GM21737 (cell line): ENCODE measurements around the gene ZNF850.
"Not testable (repeated sequence)": the region's sequence is repeated elsewhere in the genome, so short reads cannot be mapped to it uniquely, and the experiment has no call there.

ENCODE experiments used
- ATAC-seq: cut with Tn5 transposase; IDR thresholded peaks from one replicate; pipeline ENCODE4 v1.9.1; 2021; ENCODE audit warnings: mild to moderate bottlenecking, moderate library complexity; ENCODE audit not compliant: unreplicated experiment

Gene ZNF850

DNA sequence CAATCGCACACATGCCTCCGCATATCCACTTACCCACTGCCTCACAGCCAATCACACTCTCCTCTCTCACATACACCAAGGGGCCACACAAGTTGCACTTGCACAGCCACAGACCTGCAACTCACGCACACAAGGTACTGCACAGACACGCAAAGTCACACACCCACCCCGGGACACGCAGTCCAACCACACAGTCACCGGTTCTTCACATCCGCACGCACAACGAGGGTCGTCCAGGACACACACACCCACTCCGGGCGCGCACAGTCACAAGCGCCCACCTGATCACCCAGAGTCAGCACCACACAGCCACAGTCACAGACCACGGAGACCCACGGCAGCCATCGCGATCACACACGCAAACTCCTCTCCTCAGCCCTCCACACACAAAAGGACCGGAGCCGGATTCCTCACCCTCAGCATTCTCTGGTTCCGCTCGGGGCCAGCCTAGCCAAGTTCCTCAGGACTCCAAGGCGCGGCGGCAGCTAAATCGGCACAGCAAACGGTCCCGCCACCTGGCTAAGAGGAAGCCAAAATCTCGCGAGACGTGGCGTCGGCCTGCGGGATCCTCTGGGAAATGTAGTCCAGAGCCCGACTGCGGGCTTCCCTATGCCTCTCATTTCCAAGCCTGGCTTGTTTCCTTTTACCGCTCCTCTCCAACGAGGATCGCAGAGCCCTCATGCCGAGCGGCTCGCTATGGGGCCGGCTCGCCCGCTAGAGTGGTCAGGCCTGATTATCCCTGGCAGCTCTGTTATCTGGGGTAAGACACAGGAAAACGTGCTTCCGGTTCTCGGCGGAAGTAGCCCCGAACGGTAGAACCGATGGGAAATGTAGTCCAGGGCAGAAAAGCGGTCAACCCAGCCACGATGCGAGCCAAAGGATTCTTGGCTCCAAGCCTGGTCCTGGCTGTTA lies at the start of gene ZNF850:
Gene ZNF850, minus strand, starts transcription at position 497 of the 912 bp plus-strand sequence. CDS start 10,201 bp downstream, outside the sequence.
- peak; percentile 90 for ATAC-seq

DNA sequence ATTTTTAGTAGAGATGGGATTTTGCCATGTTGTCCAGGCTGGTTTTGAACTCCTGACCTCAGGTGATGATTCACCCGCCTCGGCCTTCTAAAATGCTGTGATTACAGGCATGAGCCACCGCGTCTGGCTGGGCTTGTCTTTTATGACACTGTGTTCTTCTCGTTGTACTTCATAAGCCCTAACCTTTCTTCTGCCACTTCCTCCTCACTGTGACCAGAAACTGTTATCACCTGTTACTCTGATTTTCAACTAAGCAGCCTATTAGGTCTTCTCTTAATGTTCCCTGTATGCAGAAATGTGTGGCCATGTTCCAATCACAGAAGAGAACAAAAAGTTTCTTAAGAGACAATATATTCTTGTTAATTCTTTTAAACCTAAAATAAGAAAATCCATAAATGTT lies 49.2 kb upstream of the ZNF850 start:
- ATAC-seq: no peak

DNA sequence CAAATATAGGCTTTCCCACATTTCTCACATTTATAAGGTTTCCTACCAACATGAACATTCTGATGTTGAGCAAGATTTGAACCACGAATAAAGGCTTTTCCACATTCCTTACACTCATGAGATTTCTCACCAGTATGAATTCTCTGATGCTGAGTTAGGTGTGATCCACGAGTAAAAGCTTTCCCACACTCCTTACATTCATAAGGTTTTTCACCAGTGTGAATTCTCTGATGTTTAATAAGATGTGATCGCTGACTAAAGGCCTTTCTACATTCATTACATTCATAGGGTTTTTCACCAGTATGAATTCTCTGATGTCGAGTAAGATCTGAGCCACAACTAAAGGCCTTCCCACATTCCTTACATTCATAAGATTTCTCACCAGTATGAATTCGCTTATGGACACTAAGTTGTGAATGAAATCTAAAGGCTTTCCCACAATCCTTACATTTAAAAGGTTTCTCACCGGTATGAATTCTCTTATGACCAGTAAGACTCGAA lies 46.6 kb upstream of the ZNF850 start:
- no peak for ATAC-seq

GRCh38 chr19:36807029-36807428 lies 34.4 kb upstream of the ZNF850 start:
- ATAC-seq: no peak

DNA sequence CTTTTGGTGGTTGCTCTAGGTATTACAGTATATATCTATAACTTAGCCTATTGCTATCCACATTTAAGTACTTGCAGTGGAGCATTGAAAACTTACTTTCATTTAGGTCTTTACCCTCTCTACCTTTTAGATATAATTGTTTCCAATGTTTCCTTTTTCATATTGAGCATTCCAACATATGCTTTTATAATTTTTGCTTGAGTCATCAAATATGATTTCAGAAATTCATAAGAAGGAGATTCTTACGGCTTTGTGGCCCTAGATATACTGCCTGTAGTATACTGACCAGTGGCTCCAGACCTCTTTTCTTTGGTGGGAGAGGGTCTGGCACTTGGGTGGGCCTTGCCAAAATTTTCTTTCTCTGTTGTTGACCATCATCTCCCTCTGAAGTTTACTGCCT lies 32.8 kb upstream of the ZNF850 start:
- no peak for ATAC-seq

- ATAC-seq: no peak
Measured at GRCh38 chr19:36797786-36798108, 25.1 kb upstream of the ZNF850 start.

GRCh38 chr19:36796714-36796992 lies 24.0 kb upstream of the ZNF850 start:
- no peak for ATAC-seq

GRCh38 chr19:36791420-36792141 lies 19.0 kb upstream of the ZNF850 start:
- not testable (repeated sequence) for ATAC-seq

GRCh38 chr19:36775768-36776167 lies 3.2 kb upstream of the ZNF850 start:
- no peak for ATAC-seq

DNA sequence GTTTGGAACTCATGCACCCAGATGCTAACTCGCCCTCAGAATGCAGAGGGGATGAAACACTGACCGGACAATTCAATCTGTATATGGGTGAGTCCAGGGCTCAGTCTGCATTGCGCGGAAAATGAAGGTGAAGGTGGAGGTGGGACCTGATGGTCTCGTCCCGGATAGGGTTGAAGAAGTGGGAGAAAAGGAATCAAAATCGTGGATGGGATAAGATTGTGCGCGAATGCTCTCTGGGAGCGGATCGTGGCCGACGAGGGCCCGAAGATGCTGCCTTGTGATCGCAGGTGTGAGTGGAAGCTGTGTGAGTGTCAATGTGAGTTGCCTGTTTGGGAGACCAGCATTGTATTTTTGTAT lies 594 bp upstream of the ZNF850 start:
- ATAC-seq: no peak

- ATAC-seq: no peak
Measured at GRCh38 chr19:36771261-36772231, 1.1 kb downstream of the ZNF850 start.

DNA sequence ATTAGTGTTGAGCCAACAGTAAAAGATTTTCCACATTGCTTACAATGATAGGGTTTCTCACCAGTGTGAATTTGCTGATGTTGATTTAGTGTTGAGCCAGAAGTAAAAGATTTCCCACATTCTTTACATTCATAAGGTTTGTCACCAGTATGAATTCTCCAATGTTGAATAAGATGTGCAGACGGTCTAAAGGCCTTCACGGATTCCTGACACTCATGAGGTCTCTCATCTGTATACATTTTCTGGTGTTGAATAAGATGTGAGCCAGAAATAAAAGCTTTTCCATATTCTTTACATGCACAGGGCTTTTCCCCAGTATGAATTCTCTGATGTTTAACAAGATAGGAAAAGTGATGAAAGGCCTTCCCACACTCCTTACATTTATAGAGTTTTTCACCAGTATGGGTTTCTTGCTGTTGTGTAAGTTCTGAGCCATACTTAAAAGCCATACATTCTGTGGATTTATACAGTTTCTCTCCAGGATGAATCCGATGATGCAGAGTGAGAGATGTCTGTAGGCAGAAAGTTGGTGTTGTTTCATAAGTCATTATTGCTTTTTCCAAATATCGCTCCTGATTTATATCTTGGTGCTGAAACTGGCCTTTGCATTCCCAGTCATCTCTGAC lies 22.4 kb downstream of the ZNF850 start:
- no peak for ATAC-seq

GRCh38 chr19:36749613-36750012 lies 23.0 kb downstream of the ZNF850 start:
- not testable (repeated sequence) for ATAC-seq

GRCh38 chr19:36748431-36749275 lies 24.0 kb downstream of the ZNF850 start:
- ATAC-seq: no peak

DNA sequence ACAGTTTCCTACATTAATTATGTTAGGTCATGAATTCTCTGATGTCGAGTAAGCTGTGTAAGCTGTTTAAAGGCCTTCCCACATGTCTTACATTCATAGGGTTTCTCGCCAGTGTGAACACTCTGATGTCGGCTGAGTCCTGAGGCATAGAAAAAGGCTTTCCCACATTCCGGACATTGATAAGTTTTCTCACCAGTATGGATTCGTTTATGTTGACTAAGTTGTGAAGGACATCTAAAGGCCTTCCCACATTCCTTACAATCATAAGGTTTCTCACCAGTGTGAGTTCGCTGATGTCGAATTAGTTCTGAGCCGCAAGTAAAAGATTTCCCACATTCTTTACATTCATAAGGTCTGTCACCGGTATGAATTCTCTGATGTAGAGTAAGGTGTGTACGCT lies 24.9 kb downstream of the ZNF850 start:
- no peak for ATAC-seq

DNA sequence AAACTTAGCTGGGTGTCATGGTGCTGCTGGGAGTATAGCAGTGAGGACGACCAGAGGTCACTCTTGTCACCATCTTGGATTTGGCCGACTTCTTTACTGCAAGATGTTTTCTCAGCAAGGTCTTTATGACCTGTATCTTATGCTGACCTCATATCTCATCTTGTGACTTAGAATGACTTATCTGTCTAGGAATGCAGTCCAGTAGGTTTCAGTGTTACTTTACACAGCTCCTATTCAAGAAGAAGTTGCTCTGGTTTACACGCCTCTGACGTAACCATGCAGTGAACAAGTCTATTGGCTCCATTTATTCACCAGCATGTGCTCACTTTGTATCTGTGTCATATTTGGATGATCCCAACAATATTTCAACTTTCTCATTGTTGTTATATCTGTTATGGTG lies 26.7 kb downstream of the ZNF850 start:
- ATAC-seq: no peak

GRCh38 chr19:36736166-36736565 lies 36.4 kb downstream of the ZNF850 start:
- ATAC-seq: not testable (repeated sequence)

- no peak for ATAC-seq
Measured at GRCh38 chr19:36719687-36720556, 52.7 kb downstream of the ZNF850 start.

DNA sequence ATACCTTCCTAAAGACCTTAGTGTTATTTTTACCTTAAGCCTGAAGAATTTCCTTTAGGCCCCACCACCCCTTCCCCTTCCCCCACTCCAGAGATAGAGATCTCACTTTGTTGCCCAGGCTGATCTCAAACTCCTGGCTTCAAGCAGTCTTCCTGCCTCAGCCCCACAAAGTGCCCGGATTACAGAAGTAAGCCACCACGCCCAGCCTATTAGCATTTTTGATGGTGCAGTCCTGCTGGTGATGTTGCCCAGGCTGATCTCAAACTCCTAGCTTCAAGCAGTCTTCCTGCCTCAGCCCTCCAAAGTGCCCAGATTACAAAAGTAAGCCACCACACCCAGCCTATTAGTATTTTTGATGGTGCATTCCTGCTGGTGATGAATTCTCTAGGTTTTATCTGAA lies 63.2 kb downstream of the ZNF850 start:
- no peak for ATAC-seq
